Suprapubic skin (tissue), 4 donors: ENCODE data around the gene PALMD. TPM values are rescaled to one million over a fixed set of nuclear protein-coding genes. Genes with fewer than 3 reads are reported as not detected.

Experiments used
- DNase-seq, 2 donors: peaks; one replicate each; pipeline ENCODE4 v3.0.0-alpha.2; 2019; ENCODE audit warnings: low spot score in 2 of 2
- H3K27ac ChIP-seq: fragments of 200-600 bp; sonication (generic); one replicate; pipeline ENCODE4 v1.5.1; 2019
- H3K27me3 ChIP-seq: fragments of 200-600 bp; sonication (generic); one replicate; pipeline ENCODE4 v1.5.1; 2019
- H3K36me3 ChIP-seq: fragments of 200-600 bp; sonication (generic); one replicate; pipeline ENCODE4 v1.5.1; 2019
- H3K4me1 ChIP-seq: fragments of 200-600 bp; sonication (generic); one replicate; pipeline ENCODE4 v1.5.1; 2019
- H3K4me3 ChIP-seq: fragments of 200-600 bp; sonication (generic); one replicate; pipeline ENCODE4 v1.5.1; 2019; ENCODE audit warnings: mild to moderate bottlenecking
- H3K9me3 ChIP-seq: fragments of 200-600 bp; sonication (generic); one replicate; pipeline ENCODE4 v1.5.1; 2019
- EP300 ChIP-seq: sonication (generic); formaldehyde crosslinking; IDR thresholded peaks from one replicate; pipeline ENCODE4 v1.6.1; 2017; ENCODE audit warnings: antibody characterized with exemption
- POLR2A ChIP-seq, 2 donors: fragments of 450-650 bp; IDR thresholded peaks; one replicate each; pipeline ENCODE4 v1.6.1; 2017; ENCODE audit warnings: antibody characterized with exemption in 2 of 2, mild to moderate bottlenecking in 2 of 2, moderate library complexity in 2 of 2
- POLR2AphosphoS5 ChIP-seq, 3 donors: sonication (generic); formaldehyde crosslinking; IDR thresholded peaks; one replicate each; pipeline ENCODE4 v1.6.1; 2017; ENCODE audit warnings: antibody characterized with exemption in 3 of 3
- WGBS: methylation state at CpG from one replicate; pipeline ENCODE4 v1.1.5; 2018; 5-methylcytosine and 5-hydroxymethylcytosine counted together
- total RNA-seq, 4 donors: library from RNA; depleted of rRNA; stranded (reverse); fragments of >200 nt; gene quantifications; one replicate each; pipeline ENCODE4 v1.1.0, GENCODE V29; 2016
- TF ChIP-seq, protein P1 (sequence below), 2 donors: fragments of 200-600 bp in 1 of 2; fragments of 450-650 bp in 1 of 2; sonication (generic) in 1 of 2; IDR thresholded peaks; one replicate each; pipeline ENCODE4 v1.5.1; 2016 to 2019; ENCODE audit warnings: antibody characterized with exemption in 2 of 2, mild to moderate bottlenecking in 1 of 2, moderate library complexity in 1 of 2

PALMD gene
- total RNA-seq, 4 donors from 2014 or later: 111 to 183 (median 138) TPM

DNA sequence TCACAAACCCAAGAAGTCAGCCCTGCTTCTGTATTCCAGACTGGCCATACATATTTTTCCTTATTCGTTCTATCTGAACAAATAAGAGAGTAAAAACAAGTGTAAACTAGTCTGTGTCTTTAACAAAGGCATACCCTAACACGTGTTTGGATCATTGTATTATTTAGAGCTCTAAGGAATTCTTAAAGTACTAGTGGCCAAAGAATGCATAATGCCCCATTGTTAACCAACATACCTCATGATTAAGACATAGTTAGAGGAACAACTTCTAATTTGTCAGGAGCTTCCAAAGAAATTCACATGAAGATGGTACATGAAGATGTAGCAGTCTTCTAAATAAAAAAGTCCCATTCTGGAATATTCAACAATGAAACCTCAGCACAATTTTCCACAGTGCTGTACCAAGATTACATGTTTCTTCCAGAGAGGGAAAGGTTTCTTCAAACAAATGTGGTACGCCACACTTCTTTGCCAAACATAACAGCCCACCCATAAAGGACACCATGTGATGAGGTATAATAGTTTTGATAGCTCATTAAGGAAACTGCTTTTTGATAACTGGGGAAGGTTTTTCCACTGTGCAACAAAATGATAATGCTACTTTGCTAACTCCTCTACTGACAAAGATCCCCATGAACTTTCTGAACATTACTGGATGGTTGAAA is 5.0 kb downstream of the PALMD start:
- WGBS: 34% methylated on average over 3 of the region's 3 CpGs
- peaks cover 46% of the 10 kb centered on the region for H3K4me1 ChIP-seq
- peak overlapping the region; percentile 17 for H3K4me3 ChIP-seq
- no peaks in the 10 kb centered on the region for H3K36me3 ChIP-seq
- no peak for DNase-seq
- H3K27ac ChIP-seq: peak overlapping the region; percentile 78
- H3K27me3 ChIP-seq: no peaks in the 10 kb centered on the region
- TF ChIP-seq, protein P1, sequence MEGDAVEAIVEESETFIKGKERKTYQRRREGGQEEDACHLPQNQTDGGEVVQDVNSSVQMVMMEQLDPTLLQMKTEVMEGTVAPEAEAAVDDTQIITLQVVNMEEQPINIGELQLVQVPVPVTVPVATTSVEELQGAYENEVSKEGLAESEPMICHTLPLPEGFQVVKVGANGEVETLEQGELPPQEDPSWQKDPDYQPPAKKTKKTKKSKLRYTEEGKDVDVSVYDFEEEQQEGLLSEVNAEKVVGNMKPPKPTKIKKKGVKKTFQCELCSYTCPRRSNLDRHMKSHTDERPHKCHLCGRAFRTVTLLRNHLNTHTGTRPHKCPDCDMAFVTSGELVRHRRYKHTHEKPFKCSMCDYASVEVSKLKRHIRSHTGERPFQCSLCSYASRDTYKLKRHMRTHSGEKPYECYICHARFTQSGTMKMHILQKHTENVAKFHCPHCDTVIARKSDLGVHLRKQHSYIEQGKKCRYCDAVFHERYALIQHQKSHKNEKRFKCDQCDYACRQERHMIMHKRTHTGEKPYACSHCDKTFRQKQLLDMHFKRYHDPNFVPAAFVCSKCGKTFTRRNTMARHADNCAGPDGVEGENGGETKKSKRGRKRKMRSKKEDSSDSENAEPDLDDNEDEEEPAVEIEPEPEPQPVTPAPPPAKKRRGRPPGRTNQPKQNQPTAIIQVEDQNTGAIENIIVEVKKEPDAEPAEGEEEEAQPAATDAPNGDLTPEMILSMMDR (IDR thresholded peaks at IDR 0.05): no peak
- TF ChIP-seq POLR2A (IDR thresholded peaks at IDR 0.05) (no peak), EP300 (no peak)
- H3K9me3 ChIP-seq: no peaks in the 10 kb centered on the region

DNA sequence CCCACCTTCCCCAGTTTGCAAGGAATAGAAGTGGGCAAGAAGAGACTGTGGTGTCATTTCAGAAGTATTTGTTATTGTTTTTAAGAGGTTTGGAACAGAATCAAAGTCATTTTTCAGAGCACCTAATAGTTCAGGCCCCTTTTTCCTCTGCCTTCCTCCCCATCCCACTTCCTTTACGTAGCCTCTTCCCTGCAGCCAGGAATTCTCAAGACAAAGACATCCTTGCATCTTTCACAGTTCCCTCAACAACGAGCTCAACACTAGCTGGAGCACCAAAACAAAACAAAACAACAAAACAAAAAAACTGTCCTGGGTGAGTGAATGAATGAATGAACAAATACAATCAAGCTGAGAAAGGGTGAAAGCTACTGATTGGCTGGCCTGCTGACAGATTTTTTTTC is 7.0 kb downstream of the PALMD start:
- TF ChIP-seq POLR2A (IDR thresholded peaks at IDR 0.05) (no peak), EP300 (no peak), POLR2AphosphoS5 (IDR thresholded peaks at IDR 0.05) (no peak)
- TF ChIP-seq, protein P1 (IDR thresholded peaks at IDR 0.05): no peak
- no peak for DNase-seq
- Histone ChIP-seq H3K4me1 (peaks cover 57% of the 10 kb centered on the region), H3K27me3 (no peaks in the 10 kb centered on the region), H3K4me3 (no peak overlapping the region), H3K36me3 (no peaks in the 10 kb centered on the region), H3K9me3 (no peaks in the 10 kb centered on the region), H3K27ac (peak overlapping the region; percentile 20)
- 42% methylated on average over 2 of the region's 2 CpGs for WGBS

GRCh38 chr1:99655376-99655775 is 9.5 kb downstream of the PALMD start:
- Histone ChIP-seq H3K9me3 (no peaks in the 10 kb centered on the region), H3K36me3 (no peaks in the 10 kb centered on the region), H3K27me3 (no peaks in the 10 kb centered on the region), H3K27ac (no peak overlapping the region), H3K4me1 (peaks cover 65% of the 10 kb centered on the region), H3K4me3 (no peak overlapping the region)
- WGBS: 87% methylated on average over 3 of the region's 3 CpGs
- DNase-seq: no peak
- no peak for TF ChIP-seq POLR2AphosphoS5 (IDR thresholded peaks at IDR 0.05)
- no peak for TF ChIP-seq POLR2A (IDR thresholded peaks at IDR 0.05)
- TF ChIP-seq, protein P1 (IDR thresholded peaks at IDR 0.05): no peak

GRCh38 chr1:99656701-99657100 is 10.8 kb downstream of the PALMD start:
- Histone ChIP-seq H3K27ac (peak overlapping the region; percentile 69), H3K9me3 (no peaks in the 10 kb centered on the region), H3K4me1 (peaks cover 67% of the 10 kb centered on the region), H3K27me3 (no peaks in the 10 kb centered on the region), H3K4me3 (no peak overlapping the region), H3K36me3 (no peaks in the 10 kb centered on the region)
- DNase-seq: no peak
- TF ChIP-seq POLR2A (IDR thresholded peaks at IDR 0.05): no peak
- 67% methylated on average over 3 of the region's 3 CpGs for WGBS

- TF ChIP-seq POLR2A (IDR thresholded peaks at IDR 0.05) (no peak), EP300 (no peak), POLR2AphosphoS5 (IDR thresholded peaks at IDR 0.05) (no peak)
- TF ChIP-seq, protein P1 (IDR thresholded peaks at IDR 0.05): no peak
- Histone ChIP-seq H3K36me3 (no peaks in the 10 kb centered on the region), H3K4me3 (no peak overlapping the region), H3K4me1 (peaks cover 67% of the 10 kb centered on the region), H3K27ac (peak overlapping the region; percentile 69), H3K9me3 (no peaks in the 10 kb centered on the region), H3K27me3 (no peaks in the 10 kb centered on the region)
- no peak for DNase-seq
- WGBS: 49% methylated on average over 5 of the region's 5 CpGs
Measured at GRCh38 chr1:99657213-99658030, 11.5 kb downstream of the PALMD start.
